NCI-H226 (cell line): ENCODE data around the gene LCOR.
"Not testable (repeated sequence)": the region's sequence is repeated elsewhere in the genome, so short reads cannot be mapped to it uniquely, and the experiment has no call there.

Source experiments
- DNase-seq: peaks from one replicate; pipeline ENCODE4 v3.0.0-alpha.2; 2015

LCOR gene

GRCh38 chr10:96943161-96943560 is 111.1 kb downstream of the LCOR start:
- DNase-seq, result not testable (repeated sequence)

- DNase-seq, result no peak
Observed at GRCh38 chr10:96947036-96947435, 114.9 kb downstream of the LCOR start.

- DNase-seq, result no peak
Observed at GRCh38 chr10:96949039-96949683, 117.1 kb downstream of the LCOR start.

- DNase-seq, result no peak
Observed at GRCh38 chr10:96951954-96952353, 119.9 kb downstream of the LCOR start.

GRCh38 chr10:96955794-96956193 is 123.7 kb downstream of the LCOR start:
- no peak for DNase-seq

GRCh38 chr10:96958071-96958470 is 126.0 kb downstream of the LCOR start:
- no peak for DNase-seq

GRCh38 chr10:96959733-96960132 is 127.6 kb downstream of the LCOR start:
- DNase-seq, result no peak

- no peak for DNase-seq
Observed at GRCh38 chr10:96960872-96961271, 128.8 kb downstream of the LCOR start.

GRCh38 chr10:96964131-96964530 is 132.0 kb downstream of the LCOR start:
- no peak for DNase-seq

GRCh38 chr10:96967847-96968246 is 135.7 kb downstream of the LCOR start:
- DNase-seq, result no peak

- no peak for DNase-seq
Observed at GRCh38 chr10:96968682-96969423, 136.8 kb downstream of the LCOR start.

GRCh38 chr10:96971324-96971723 is 139.2 kb downstream of the LCOR start:
- no peak for DNase-seq

- DNase-seq, result no peak
Observed at GRCh38 chr10:96972264-96972663, 140.2 kb downstream of the LCOR start.

GRCh38 chr10:96973809-96974747 is 142.0 kb downstream of the LCOR start:
- DNase-seq, result no peak

GRCh38 chr10:96975136-96975535 is 143.0 kb downstream of the LCOR start:
- no peak for DNase-seq

- DNase-seq, result no peak
Observed at GRCh38 chr10:96978621-96979154, 146.6 kb downstream of the LCOR start.

- no peak for DNase-seq
Observed at GRCh38 chr10:96982149-96982930, 150.2 kb downstream of the LCOR start.

GRCh38 chr10:96984541-96985131 is 152.5 kb downstream of the LCOR start:
- DNase-seq, result no peak

- DNase-seq, result no peak
Observed at GRCh38 chr10:96986200-96986856, 154.2 kb downstream of the LCOR start.

- DNase-seq, result no peak
Observed at GRCh38 chr10:96987141-96987841, 155.2 kb downstream of the LCOR start.

GRCh38 chr10:96987842-96988175 is 155.7 kb downstream of the LCOR start:
- peak; percentile 48 for DNase-seq
